ENCODE results near the gene PML.
A peak's percentile ranks its signal among the peaks of the same experiment; 100 is the strongest.

The PML gene

DNA sequence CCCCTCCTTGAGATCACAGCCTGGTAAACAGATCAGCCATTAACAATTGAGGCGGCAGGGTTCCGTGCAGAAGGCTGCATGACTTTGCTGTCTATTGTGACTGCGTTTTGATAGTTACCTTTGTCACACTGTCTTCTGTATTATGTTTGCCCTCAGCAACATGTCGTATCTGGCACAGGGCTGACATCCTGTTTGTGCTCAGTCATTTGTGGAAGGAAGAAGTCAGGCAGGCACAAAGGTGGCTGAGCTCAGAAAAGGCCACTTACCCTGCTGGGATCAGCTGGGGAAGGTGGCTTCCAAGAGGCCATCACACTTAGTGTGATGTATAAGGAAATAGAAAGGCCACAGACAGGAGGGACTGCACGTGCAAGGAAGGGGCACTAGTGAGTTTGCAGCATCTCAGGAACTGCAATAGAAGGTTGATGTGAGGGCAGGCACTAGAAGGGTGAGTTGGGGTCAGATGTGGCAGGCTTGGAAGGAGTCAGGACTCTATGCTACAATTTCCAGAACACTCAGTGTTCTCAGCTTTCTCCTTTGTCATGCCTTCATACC, 13.4 kb downstream of the PML start:
- TF ChIP-seq CTCF (conservative IDR thresholded peaks at IDR 0.05) = no peak
- H3K27ac ChIP-seq = peak overlapping the region; percentile 98

GRCh38 chr15:74008901-74009300, 14.4 kb downstream of the PML start:
- H3K27ac ChIP-seq = peak overlapping the region; percentile 98
- TF ChIP-seq CTCF (conservative IDR thresholded peaks at IDR 0.05) = no peak

DNA sequence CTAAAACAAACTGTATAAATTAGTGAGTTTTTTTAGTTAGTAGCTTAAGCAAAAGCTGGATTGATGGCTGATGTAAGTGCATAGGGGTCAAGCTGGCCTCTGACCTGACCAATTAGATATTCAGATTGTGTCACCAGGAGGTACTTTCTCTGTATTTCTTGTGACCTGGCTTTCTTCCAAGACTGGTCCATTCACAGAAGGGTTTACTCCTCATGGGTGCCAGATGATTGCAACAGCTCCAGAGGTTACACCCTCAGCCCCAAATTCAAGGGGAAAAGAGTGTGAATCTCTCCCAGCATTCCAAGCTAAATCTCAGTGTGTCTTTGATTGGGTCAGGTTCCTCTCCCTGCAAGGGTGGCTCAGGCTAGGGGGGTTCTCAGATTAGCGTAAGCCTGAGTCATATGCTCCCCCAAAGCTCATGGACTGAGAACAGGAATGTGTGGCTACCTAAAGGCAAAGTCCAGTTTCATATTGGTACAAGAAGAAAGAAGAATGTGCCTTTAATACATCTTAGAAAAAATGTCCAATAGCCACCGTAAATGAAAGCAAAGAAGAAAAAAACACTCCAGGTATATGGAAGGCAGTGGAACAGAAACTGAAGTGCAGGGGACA, 16.5 kb downstream of the PML start:
- TF ChIP-seq CTCF (conservative IDR thresholded peaks at IDR 0.05) = no peak
- peak overlapping the region; percentile 98 for H3K27ac ChIP-seq

- TF ChIP-seq CTCF (conservative IDR thresholded peaks at IDR 0.05) = no peak
- peak overlapping the region; percentile 98 for H3K27ac ChIP-seq
These were observed 17.1 kb downstream of the PML start for GRCh38 chr15:74011610-74012009.

GRCh38 chr15:74013374-74013894, 18.9 kb downstream of the PML start:
- TF ChIP-seq CTCF (conservative IDR thresholded peaks at IDR 0.05) = no peak

GRCh38 chr15:74019734-74020133, 25.2 kb downstream of the PML start:
- no peak for TF ChIP-seq CTCF (conservative IDR thresholded peaks at IDR 0.05)
- H3K27ac ChIP-seq = no peak overlapping the region

More at GRCh38 chr15:74013374-74013894, 18.9 kb downstream of the PML start:
- H3K27ac ChIP-seq = no peak overlapping the region

GRCh38 chr15:74022706-74023470, 28.4 kb downstream of the PML start:
- TF ChIP-seq CTCF (conservative IDR thresholded peaks at IDR 0.05) = no peak
- H3K27ac ChIP-seq = no peak overlapping the region; the same call in 1 of the 2 replicates

Data from VCaP (cell line).